HG03558 (cell line): ENCODE data around the gene UCN.
"Not testable (repeated sequence)": the region's sequence is repeated elsewhere in the genome, so short reads cannot be mapped to it uniquely, and the experiment has no call there.

Experiments
- ATAC-seq: cut with Tn5 transposase; IDR thresholded peaks from one replicate; pipeline ENCODE4 v1.9.1; 2021; ENCODE audit warnings: moderate number of reproducible peaks; ENCODE audit not compliant: unreplicated experiment; ENCODE audit errors: extremely low read depth

UCN gene

DNA sequence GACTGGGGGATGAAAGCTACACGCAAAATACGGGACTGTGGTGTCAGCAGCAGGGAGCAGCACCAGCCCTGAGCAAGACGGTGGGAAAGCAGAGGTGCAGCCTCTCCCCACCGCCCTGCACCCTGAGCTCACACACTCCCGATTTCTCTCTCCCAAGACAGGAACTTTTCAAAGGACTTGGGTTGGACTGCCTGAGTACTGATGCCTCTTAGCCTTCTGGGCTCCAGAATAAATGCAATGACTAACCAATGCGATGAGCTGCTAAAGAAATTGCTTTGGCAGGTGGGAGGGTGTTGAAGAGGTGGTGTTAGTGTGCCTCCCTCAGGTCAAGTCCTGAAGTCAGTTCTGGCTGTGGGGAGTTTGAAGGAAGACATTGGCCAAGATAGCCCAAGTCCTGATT is 16.4 kb downstream of the UCN start:
- no peak for ATAC-seq

DNA sequence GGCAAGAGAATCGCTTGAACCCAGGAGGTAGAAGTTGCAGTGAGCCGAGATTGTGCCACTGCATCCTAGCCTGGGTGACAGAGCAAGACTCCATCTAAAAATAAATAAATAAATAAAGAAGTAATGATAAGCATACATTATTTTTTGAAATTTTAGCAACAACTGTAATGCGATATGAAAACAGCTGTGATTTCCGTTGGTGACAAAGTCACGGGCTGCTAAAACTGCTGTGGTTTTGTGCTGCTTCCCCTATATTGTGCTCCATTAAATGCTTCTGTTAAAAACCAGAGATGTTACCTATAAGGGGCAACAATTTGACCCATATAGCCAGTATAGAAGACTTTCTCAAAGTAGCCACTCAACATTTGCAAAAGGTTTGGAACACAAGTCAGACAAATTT is 17.7 kb downstream of the UCN start:
- ATAC-seq: no peak

DNA sequence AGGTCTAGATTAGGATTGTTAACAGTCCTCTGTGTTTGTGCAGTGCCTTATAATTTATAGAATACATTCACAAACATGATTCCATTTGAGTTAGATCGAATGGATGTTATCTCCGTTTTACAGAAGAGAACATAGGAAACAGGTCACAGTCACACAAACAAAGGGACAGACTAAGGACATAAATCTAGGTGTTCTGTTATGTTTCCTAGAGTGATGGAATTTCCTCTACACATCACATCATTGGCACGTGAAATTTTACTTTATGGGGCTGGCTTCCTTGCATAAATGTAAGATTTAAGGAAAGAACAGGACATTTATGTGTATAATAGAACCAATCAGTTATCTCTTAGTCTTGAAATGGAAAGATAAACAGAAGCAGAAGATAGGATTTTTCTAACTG is 19.6 kb downstream of the UCN start:
- no peak for ATAC-seq

DNA sequence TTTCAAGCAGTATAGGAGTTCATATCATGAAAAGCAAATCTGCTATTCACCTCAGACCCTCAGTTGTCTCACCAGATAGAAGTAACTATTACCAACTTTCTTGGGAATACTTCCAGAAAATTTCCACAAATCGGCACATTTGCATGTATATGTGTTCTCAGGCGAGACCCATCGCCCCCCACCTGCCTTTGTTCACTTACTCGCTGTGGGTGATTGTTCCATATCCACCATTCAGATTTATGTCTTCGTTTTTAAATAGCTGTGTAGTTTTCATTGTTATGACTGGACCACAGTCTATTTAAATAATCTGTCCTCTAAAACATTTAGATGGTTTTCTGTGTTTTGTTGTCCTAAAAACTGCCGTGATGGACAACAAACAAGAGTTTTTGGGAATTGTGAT is 22.8 kb downstream of the UCN start:
- ATAC-seq: no peak

DNA sequence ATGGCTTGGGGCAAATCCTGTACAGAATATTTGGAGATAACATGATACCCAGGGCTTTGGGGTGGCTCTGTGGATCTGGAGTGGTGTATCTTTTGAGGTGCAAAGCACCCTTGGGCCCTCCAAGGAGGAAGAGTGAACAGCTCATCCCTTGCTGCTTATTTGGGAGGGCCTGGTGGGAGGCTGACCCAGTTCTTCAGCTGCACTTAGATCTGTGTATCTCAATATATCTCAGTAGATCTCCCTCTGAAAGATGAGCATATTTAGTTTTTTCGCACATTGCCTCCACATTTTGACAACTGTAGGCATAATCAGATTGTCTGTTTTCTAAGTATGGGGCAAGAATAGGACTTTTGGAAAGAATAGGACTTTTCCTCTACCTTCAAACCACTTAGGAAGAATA is 23.2 kb downstream of the UCN start:
- ATAC-seq: no peak

DNA sequence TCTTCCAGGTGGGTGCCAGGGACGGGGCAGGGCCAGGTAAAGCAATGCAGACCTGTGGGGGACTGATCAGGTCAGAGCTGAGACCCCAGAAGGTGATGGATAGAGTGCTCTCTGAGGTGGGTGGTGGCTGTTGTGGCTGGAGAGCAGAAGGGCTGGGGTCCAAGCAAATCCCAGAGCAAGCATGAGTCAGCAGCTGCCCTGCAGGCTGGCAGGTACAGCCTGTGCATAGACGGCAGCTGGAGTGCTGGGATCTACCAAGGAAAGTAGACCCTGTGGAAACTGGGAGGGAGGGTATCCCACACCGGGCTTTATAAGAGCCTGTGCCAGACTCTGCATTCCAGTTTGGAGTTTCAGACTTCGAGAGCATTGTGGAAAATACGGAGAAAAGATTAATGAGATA is 25.4 kb downstream of the UCN start:
- ATAC-seq: no peak

DNA sequence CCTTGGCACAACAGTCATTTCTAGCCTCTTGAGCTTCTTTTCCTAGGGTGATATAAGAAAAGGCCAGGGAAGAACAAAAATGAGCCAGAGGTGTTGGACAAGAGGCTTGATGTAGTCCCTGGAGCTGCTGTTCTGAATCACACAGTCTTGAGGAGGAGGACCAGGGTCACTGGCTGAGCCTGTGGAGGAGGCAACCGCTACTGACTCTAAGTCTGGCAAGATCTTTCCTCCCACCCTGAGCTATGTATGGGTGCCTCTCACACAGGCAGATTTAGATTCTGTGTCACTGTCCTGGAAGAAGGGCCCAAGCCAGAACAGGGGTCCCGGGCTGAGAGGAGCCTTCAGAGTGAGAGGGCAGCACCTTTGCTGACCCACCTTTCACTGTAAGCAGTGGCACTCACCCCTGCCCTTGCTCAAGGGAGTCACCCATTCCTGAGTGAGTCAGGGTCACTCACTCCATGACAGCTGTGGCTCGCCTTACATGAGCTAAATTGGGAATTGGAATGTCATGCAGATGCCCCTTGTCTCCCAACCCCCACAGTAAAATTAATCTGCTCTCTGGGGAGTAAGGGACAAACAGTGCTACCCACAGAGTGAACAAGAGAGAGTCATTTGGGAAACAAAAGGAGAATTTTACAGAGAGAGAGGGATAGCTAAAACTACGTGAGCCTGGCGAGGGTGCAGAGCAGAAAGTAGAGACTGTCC is 26.2 kb downstream of the UCN start, which contains the start of gene TRIM54:
Gene TRIM54, plus strand, starts transcription at position 575 of the 705 bp plus-strand sequence. CDS start 303 bp downstream, outside the sequence.
- ATAC-seq: no peak

DNA sequence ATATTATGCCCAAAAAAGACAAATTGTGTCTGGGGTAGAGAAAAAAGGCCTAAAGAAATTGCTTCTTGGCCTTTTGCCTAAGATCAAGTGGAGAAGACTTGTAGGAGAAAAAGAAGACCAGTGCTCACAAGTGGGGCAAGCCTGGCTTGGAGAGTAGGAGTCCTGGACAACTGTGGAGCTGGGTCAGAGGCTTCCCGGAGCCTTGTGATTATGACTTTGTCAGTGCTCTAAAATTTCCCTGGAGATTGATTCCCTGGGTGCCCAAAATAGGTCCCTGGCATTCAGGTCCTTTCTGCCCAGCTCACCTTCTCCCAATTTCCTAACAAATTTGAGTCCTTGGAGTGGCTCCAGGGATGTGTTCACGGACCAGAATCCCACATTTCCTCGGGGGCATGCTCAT is 26.8 kb downstream of the UCN start:
- no peak for ATAC-seq

DNA sequence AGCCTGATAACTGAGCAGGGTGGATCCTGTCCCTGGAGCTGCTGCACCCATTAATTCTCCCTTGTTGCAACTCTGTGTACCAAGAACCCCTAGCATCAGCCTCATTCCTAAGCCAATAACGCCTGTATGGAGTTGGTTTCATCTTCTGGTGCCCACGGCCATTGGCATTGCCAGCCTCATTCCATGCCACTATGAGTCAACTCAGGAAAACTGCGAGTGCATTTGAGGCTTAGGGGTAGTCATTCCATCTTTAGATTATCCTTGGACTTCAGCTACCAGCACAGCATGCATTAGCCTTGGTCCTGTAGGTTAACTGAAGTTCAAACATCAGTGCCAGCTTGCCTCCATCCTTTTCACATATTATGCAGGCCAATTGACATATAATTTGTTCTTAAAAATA is 27.4 kb downstream of the UCN start:
- no peak for ATAC-seq

DNA sequence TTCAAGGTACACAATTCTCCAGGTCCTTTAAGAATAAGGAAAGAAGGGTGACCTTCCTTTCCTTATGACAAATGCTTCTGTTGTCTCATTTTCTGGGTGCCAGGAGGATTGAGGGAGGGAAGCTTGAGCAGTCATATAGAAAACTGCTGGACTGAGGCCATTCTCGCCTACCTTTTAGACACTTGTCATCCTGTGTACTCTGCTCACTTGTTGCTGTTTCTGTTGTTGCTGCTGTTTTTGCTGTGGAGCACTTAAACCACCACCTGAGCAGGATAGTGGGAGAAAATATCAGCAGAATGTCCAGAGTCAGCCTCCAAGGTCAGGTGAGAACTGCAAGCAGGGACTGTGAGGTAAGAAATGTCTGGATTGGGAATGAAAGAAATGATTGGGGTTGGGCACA is 30.2 kb downstream of the UCN start:
- ATAC-seq: no peak

DNA sequence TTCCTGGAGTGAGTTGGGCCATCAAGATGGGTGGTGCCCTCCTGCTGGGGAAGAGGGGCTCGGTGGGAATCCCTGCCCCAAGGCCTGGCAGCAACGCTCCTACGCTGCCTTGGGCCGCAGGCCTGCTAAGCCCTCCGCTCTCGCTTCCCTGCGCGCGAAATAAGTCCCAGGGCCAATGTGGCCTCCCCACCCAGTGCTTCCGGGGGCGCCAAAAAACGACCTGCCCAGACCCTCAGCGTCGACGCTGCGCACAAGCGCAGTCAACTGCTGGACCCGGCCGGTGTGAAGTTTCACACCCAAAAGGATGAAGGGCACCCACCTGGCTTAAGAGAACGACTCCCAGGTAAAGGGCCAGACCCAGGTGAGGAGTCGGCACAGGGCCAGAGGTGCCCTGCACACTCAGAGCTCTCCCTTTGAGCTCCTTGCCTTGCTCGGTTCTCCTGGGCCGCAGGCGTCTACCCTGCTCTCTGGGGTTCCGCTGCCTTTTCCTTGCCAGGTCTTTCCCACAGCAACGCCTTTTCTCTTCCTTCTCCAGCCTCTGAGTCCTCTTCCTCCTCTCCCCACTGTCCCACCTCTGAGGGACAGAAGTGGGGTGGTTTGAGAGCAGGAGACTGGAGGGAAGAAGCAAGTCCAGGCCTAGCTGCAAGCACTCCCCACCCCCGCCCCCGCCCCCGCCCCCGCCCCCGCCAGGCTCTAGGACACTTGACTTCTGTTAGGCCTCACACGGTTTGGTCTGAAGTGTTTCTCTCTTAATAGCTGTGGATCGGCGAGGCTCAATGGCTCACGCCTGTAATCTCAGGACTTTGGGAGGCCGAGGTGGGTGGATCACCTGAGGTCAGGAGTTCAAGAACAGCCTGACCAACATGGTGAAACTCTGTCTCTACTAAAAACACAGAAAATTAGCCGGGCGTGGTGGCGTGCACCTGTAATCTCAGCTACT is 32.8 kb downstream of the UCN start, which contains the start of gene DNAJC5G:
Gene DNAJC5G, plus strand, starts transcription at position 223 of the 940 bp plus-strand sequence. CDS start 1,296 bp downstream, outside the sequence.
- ATAC-seq: no peak

DNA sequence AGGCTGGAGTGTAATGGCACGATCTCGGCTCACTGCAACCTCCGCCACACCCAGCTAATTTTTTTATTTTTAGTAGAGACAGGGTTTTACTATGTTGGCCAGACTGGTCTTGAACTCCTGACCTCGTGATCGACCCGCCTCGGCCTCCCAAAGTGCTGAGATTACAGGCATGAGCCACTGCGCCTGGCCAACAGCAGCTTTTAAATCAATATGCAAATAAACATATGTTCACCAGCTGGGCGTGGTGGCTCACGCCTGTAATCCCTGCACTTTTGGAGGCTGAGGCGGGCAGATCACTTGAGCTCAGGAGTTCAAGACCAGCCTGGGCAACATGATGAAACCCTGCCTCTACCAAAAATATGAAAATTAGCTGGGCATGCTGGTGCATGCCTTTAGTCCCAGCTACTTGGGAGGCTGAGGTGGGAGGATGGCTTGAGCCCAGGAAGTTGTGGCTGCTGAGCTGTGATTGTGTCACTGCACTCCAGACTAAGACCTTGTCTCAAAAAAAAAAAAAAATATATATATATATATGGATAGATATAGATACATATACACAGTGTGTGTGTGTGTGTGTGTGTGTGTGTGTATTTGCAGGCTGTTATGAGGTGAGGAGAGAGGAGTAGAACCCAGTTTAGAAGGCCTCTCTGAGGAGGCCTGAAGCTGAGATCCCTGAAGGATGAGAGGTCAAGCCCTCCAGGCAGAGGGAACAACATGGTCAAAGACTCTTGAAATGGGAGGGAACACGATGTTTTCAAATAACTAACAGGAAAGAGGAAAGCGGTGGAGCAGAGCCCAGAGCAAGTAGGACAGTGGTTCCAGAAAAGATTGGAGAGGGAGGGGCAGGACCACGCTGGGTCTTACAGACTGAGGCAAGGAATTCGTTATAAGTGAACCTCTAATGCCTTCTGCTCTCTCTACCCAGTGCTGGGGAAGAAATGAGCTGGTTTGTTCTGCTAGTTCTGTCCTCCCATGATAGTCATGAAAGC is 35.4 kb downstream of the UCN start:
- ATAC-seq: not testable (repeated sequence)

DNA sequence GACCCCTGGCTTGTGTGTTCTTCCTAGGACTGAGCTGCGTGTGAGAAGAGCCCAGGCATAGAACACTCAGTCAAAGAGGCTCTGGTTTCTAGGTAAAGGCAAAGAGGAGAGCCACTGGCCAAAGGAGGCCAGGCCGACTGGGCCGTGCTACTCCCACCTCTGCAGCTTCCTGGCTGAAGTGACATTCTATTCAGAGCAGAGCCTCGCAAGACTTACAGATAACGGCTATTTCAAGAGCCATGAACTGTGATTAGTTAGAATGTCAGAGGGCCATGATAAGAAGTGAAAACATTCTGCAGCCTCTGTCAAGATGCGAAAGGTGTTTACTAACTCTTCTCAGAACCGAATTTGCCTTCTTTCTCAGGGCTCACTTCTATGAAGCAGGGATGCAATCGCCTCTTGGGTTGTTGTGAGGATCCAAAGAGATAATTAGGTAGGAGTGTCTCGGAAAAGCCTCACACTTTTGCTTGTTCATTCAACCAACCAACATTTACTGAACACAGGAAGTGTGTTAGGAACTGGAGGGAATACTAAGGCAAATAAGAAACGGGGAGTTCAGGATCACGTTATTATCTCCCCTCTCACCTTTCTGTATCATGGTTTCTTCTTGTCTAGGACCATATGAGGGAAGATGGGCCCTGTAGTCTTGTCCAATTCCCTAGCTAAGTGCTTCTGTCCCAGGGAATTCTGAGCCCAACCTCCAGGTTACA is 36.5 kb downstream of the UCN start:
- ATAC-seq: no peak

DNA sequence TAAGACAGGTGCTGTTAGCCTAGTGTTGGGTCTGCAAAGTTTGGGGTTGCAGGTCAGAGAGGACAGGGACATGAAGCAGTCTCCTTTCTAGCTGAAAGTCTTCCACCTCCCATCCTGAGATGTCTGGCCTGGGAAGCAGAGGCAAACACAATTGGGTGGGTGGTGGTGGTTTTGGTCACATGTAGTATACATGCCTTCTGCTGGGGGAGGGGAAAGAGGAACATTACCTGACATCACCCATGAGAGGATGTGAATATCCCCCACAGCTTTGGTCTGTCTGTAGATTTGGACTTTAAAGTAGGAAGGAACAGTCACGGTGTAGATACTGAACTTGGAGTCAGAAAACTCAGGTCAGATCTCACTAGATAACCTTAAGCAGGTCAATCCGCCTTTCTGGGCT is 37.6 kb downstream of the UCN start:
- ATAC-seq: no peak

DNA sequence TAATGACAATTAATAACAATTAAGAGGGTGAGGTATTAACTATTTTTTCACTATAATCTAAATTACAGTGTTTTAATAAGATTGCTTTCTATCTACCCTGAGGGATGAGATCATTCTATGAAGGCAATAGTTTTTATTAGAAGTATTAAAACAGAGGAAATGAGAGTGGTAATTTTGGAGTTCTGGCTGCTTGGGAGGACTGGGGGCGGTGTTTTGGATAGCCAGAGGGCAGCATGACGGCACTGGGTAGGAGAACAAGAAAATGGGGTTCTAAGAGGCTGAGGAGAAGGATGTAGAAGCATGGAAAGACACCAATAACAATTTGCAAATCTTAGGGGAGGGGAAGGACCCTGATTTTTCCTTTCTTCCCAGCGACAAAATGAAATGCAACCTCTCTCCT is 38.1 kb downstream of the UCN start:
- no peak for ATAC-seq

DNA sequence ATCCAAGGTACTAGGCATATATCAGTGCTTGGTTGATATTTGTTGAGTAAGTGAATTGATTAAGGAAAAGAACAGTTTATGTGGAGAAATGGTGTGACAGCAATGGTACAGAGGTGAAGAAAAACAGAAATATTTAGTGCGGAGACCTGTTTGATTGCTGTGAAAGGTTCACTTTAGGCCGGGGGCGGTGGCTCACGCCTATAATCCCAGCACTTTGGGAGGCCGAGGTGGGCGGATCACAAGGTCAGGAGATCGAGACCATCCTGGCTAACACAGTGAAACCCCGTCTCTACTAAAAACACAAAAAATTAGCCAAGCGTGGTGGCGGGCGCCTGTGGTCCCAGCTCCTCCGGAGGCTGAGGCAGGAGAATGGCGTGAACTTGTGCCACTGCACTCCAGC is 39.9 kb downstream of the UCN start:
- ATAC-seq: not testable (repeated sequence)

DNA sequence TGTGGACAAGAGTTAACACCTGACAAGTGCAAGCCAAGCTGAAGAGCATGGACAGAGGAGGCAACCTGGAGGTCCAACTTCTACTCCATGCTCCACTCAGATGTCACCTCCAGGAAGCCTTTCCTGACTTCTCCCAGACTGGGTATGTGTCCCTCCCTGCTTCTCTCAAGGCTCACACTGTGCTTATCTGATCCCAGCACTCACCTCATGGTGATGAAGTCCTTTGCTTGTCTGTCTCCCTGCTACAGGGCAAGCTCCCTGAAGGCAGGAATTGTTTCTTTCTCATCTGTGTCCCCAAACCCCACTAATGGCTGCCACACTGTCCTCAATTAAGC is 42.7 kb downstream of the UCN start:
- no peak for ATAC-seq

DNA sequence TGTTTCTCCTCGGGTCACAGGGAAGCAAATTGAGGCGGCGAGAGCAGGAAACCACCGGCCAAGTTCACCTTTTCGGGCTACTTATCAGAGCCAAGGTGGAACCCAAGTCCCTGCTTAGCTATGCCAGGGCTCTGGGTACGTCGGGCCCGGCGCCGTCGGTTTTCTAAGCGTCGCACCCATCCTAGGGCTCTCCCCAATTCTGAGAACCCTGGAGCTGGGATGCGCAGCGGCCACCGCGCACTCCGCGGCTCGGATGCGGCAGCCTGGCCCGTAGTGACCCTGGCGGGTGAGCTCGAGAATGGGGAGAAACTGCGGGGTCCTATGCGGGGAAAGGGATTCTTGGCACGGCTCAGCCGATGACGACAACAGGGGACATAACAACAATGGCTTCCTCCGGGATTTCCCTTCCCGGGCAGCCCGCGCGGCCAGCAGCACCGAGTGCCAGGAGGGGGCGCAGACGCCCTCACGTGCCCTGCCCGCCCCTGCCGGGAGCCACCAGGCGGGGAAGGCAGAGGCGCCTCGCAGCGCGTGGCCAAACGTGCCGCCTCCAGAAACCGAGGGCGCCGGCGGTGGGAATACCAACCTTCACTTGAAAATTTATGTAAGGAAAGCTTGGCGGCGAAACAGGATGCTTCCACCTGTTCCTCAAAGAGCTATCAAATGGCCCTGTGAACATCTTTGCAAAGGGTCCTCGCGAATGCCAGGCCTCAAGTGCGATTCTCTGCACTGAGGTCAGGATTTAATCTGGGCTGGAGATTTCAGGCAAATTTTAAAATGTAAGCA is 43.3 kb downstream of the UCN start:
- ATAC-seq: no peak

DNA sequence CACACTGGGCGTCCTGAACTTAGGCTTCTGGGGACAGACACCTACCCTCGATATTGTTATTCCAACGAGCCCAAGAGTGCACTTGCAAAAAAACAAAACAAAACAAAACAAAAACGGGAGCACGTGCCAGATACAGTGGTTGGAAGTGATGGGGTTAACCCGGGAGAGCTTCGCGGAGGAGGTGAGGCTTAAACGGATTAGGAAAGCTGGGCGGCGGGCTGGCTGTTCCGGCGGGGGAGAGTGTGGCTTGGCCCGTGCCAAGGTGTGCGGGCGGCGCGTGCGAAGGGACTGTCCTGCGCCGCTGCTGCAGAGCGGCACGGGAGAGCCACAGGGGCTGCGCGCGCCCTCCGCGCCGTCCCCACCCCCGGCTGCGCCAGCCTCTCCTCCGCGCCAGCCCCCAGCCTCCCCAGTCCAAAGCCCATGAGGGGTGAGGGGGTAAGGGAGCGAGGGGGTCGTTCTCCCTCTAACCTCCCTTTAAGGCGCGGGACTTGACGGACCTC is 43.9 kb downstream of the UCN start:
- no peak for ATAC-seq
